SIG-M5 treated with dmso at 0.1 percent for 504 hours (cell line): ENCODE results near the gene OSCAR.

Experiments
- DNase-seq: peaks from one replicate; lab custom pipeline; 2025; ENCODE audit not compliant: unreplicated experiment; lab: John Stamatoyannopoulos, UW

Gene OSCAR

DNA sequence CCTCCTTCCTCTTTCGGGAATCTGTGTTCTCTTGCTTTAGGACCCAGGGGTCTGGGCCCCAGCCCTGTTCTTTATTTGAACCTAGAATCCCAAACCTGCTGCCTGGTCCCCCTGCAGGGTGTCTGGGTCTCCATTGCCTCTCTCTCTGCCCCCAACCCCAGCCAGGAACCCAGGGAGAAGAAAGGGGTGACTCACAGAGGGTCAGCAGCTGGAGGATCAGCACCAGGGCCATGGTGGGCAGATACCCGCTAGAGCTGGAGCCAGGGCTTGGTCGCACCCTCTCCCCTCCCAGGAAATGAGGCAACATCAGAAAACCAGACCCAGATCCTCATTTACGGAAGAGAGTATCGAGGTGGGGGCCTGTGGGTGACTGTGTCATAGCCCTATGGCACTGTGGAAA lies at the start of gene OSCAR:
OSCAR (minus strand) TSS at position 243 of the 400 bp plus-strand sequence; CDS start at position 232, 11 bp downstream.
- peak; percentile 86 for DNase-seq

- no peak for DNase-seq
Measured at GRCh38 chr19:54149021-54149812, 48.6 kb upstream of the OSCAR start.

- DNase-seq = no peak
Measured at GRCh38 chr19:54148158-54148557, 47.6 kb upstream of the OSCAR start.

GRCh38 chr19:54147676-54148075 lies 47.1 kb upstream of the OSCAR start:
- no peak for DNase-seq

DNA sequence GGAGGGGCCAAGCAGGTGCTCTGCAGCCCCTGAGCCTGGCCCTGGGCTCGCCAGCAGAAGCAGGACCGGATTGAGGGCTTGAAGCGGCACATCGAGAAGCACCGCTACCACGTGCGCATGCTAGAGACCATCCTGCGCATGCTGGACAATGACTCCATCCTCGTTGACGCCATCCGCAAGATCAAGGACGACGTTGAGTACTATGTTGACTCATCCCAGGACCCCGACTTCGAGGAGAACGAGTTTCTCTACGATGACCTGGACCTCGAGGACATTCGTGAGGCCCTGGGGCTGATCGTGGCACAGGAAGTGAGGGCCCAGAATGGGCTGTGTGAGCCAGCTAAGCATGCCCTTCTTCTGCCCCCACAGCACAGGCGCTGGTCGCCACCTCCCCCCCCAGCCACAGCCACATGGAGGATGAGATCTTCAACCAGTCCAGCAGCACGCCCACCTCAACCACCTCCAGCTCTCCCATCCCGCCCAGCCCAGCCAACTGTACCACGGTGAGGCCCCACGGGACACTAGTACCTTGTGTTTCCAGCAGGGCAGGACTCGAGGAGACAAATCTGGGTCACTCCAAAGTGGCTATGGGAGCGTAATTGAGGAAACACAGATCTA lies 45.0 kb upstream of the OSCAR start:
- DNase-seq = no peak

DNA sequence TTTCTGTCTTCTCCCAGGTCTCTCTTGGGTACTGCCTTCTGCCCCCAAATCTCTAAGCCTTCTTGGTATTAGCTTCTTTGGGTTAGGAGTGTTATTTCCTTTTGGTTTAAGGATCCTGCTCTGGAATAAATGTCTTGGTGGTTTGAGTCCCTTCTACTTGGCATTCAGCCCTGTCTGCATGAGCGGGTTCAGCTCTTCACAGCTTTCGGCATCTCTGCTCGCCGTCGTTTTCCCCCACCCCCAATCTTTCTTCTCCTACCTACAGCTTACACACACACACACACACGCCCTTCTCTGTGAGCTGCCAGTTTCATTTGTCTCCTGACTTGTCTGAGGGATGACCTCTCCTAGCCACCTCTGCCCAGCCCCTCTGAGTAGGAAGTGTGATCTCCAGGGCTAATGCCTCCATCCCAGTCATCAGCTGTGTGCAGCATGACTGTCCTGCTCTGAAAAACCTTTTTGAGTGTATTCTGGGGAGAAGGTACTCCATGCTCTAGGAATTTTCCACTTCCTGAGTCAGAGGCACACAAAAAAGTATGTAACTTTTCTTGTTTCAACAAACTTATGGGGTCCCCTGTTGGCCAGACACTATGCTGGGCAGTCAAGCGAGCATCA lies 41.7 kb upstream of the OSCAR start:
- no peak for DNase-seq

DNA sequence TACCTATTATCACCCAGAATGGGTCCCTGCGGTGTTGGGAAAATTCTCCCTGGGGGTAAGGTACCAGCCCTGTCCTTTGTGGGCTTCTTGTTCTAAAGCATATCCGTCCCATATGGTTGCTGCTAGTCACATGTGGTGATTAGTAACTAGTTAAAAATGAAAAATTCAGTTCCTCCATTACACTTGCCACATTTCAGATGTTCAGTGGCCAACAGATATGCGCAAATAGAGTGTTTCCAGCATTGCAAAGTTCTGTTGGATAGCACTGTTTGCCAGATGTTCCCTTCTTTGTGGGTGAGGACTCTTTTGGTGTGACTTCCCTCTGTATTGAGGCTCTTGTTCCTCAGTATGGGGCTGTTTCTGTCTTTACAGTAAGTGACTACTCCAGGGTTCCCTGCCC lies 40.8 kb upstream of the OSCAR start:
- no peak for DNase-seq

DNA sequence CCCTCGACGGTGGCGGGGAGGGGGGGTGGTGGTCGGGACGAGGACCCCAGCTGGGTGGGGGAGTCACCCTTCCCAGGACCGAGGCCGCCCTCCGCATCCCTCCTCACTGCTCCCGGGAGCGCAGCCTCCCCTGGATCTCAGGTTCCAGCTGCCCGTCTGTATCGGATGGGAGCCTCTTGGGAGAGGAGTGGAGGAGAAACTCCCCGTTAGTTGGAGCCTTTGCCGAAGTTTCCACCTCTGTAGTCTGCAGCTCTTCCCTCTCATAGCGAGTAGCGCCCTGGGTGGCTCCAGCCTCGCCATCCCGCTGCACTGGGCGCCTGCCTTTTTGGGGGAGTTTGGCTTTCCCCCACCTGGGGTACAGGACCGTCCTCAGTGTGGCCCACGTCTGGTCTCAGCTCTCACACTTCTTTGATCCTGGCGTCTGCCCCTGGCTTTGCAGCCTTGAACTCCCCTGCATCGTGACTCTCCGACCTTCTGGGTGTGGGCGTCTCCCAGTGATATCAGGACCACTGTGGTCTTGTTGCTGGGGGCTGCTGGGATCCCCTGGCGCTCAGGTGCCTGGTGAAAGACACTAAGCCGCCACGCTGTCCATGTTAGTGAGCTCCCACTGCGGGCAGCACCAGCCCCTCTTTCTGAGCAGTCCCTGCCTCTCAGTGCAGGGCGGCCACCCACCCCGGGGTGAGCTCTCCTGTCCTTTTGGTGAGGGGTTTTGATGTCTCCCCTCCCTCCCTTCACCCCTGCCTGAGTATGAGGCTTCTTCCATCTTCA lies 38.1 kb upstream of the OSCAR start:
- DNase-seq = no peak

GRCh38 chr19:54137699-54138488 lies 37.3 kb upstream of the OSCAR start, which contains the start of gene CNOT3:
TSS of gene CNOT3 (plus strand) at chr19:54137762. CDS start at chr19:54142979, 5,217 bp downstream.
- no peak for DNase-seq

GRCh38 chr19:54136864-54137698 lies 36.5 kb upstream of the OSCAR start:
- DNase-seq = peak; percentile 100

DNA sequence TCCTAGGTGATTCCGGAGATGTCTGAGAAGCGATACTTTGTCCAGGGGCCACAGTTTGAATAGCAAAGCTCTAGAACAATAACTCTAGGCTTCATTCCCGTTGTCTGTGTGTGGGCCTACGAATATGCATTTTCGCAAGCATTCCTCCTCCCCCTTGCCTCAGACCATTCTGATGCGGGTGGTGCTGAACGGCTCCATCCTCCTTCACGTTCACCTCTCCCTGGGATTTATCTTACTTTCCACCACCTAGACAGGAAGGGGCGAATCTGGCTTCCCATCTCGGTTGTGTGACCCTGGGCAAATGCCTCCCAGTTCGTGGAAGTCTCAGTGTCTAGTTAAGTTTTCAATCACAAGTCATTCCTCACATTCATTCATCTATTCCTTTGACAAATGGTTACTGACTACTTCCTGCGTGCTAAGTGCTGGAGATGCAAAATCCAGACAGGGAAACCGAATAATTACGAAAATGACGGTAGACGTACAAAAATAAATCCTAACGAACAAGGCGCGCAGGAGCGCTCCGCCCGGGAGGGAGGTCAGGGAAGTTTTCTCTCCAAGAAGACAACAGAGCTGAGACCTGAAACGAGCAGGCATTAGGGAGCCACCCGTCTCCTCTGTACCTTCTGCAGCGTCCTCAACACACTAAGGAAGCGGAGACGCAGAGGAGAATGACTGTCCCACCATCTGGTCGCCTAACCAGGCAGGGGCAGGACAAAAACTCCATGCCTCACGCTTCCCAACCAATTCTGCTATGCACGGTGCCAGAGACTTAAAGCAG lies 35.7 kb upstream of the OSCAR start:
- no peak for DNase-seq

DNA sequence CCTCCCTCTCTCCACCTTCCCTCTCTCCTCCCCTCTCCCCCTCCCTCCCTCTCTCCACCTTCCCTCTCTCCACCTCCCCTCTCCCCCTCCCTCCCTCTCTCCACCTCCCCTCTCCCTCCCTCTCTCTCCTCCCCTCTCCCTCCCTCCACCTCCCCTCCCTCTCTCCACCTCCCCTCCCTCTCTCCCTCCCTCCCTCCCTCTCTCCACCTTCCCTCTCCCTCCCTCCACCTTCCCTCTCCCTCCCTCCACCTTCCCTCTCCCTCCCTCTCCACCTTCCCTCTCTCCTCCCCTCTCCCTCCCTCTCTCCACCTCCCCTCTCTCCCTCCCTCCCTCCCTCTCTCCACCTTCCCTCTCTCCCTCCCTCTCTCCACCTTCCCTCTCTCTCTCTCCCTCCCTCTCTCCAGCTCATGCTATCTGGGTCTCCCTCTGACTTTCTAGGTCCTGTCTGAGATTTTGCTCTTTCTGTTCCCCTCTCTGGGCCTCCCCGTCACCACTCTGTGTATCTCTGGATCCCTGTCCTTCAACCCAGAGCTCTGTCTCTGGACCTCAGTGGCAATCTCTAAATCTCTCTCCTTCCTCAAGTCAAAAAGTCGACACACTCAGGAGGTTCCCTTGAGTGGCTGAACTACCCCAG lies 33.5 kb upstream of the OSCAR start:
- no peak for DNase-seq

DNA sequence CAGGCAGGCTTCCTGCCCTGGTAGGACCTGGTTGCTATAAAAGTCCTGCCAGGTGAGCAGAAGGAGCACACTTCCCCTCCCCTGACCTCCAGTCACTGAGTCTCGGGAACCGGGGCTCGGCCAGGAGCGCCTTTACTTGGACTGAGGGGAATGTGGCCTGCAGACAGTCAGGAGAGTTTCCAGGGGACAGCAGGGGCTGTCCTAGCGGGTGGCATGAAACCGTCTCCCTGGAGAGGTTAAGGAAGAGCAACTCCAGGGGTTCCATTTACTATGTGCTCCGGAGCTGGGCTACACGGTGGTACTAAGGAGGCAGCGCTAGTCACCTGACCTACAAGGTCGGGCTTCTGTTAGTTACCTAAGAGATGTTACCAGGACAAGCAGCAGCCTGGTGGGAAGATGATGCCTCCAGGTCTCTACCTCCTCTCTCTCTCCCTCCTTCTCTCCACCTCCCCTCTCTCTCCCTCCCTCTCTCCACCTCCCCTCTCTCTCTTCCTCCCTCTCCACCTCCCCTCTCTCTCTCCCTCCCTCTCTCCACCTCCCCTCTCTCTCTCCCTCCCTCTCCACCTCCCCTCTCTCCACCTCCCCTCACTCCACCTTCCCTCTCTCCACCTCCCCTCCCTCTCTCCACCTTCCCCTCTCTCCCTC lies 32.8 kb upstream of the OSCAR start:
- DNase-seq = no peak

GRCh38 chr19:54129617-54129996 lies 29.0 kb upstream of the OSCAR start:
- DNase-seq = no peak

GRCh38 chr19:54128796-54129616 lies 28.4 kb upstream of the OSCAR start:
- DNase-seq = no peak

DNA sequence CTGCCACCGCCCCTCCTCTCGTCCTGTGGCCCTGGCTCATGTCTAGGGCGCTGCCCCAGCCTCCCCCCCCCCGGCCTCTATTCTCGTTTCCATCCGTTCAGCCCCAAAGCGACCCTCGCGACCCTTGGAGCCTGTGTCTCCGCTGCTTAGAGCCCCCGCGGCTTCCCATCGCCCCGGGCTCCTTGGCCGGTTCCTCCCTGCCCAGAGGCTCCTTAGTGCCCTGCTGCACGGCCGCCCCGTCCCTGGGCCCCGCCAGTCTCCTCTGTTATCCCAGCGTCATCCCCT lies 27.8 kb upstream of the OSCAR start:
- DNase-seq = no peak

- no peak for DNase-seq
Measured at GRCh38 chr19:54127688-54128440, 27.3 kb upstream of the OSCAR start.
